Stimulated activated CD4-positive, alpha-beta T cell treated with anti-CD3 and anti-CD28 coated beads, Interleukin-1b, Interleukin-23, amount 100 ng/mL, for 4 hours (primary cell): ENCODE results near the gene ZBBX.

ENCODE experiments used
- DNase-seq, 2 donors: peaks; one replicate each; pipeline ENCODE4 v3.0.0-alpha.2; 2020; ENCODE audit warnings: low read depth in 2 of 2

The ZBBX gene

GRCh38 chr3:167318306-167318705, 61.8 kb downstream of the ZBBX start:
- DNase-seq: no peak

DNA sequence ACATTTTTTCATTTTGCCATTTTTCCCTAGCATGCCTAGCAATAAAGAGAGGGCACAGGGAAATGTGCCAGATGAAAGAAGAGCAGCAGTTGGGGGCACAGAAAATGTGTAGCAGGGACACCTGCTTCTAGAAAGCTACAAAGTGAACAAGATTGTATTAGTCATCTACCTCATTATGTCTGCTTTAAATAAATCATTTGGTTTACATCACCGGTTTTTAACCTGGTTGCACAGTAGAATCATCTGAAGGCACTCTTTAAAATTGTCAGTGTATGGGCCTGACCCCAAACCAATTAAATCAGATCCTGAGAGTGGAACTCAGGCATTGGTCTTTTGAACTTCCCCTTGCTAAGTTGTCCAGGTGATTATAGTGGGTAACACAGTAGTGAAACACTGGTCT, 73.8 kb downstream of the ZBBX start:
- DNase-seq: no peak

- DNase-seq: no peak
Measured at GRCh38 chr3:167305340-167305890, 74.7 kb downstream of the ZBBX start.

DNA sequence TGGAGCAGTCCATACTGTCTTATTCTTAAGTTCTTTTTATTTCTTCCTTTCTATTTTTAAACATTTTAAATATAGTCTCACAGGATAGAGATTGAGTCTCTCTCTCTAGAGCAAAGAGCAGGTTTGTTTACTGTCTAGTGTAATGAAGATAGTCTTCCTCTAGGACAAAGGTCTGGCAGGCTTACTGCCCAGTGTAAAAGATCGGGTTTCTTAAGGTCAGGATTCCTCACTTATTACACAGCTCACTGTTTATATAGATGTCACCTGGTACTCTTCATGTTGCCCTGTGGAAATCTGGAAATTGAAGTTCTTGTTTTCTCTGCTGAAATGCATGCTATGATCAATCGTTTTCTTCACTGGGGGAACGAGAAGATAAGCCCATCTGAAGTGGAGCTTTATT, 76.0 kb downstream of the ZBBX start:
- no peak for DNase-seq

DNA sequence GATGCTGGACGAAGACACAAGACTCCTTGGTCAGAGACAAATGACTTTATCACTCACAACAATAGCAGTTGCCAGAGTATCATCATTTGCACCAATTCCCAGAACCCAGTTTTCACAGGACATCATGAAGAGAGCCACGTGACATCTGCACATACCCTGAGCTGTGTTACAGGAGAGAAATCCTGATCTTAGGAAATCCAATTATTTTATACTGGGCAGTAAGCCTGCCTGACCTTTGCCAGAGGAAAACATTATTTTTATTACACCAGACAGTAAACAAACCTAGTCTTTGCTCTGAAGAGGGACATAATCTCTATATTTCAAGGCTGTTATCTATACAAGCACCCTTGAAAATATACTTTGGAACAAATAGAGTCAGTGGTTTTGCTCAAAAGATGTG, 77.4 kb downstream of the ZBBX start:
- no peak for DNase-seq

DNA sequence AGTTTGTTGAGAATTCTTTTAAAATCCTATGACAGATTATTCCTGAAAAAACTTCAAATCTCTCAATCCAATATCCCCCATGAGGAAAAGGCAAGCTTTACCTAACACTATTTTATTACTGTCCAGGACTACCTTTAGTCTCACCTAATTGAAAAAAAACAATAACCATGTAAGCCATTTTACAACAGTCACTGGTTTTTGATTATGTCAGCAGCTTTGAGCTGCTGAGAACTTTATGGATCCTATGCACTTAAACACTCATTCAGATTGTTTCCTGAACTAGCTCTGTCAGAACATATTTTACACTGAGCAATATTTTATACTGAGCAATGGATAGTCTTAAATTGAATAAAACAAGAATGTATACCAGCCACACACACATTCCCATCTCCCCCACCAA, 79.9 kb downstream of the ZBBX start:
- DNase-seq: no peak

- no peak for DNase-seq
Measured at GRCh38 chr3:167289435-167289834, 90.7 kb downstream of the ZBBX start.

- DNase-seq: no peak
Measured at GRCh38 chr3:167288737-167289136, 91.4 kb downstream of the ZBBX start.

- DNase-seq: no peak
Measured at GRCh38 chr3:167287308-167287707, 92.8 kb downstream of the ZBBX start.

DNA sequence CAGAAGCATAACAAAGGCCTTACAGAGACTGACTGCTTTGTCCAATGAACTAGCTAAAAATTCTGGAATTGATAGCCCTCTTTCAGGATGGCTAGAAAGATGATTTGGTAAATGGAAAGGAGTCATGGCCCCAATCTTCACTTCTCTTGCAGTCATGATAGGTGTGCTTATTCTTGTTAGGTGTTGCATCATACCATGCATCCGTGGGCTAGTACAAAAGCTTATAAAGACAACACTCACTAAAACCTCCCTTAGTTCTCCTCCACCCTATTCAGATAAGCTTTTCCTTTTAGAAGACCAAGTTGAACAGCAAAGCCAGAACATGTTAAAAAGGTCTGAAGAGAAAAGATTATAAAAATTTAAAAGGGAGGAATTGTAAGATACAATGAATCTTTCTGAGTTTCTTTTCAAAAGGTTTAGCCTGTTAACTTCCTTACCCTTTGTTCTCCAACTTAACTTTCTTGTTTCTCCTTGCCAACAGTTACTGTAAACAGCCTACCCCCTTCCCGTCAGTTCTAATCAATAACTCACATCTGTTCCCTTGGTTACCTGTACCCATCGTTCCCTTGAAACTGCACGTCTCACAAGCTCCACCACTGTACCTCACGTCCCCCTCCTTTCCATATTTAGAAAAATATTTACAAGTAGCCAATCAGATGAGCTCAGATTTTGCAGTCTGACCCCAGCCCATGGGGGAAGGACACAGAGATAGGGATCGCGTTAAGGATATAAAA, 105.8 kb downstream of the ZBBX start:
- no peak for DNase-seq

DNA sequence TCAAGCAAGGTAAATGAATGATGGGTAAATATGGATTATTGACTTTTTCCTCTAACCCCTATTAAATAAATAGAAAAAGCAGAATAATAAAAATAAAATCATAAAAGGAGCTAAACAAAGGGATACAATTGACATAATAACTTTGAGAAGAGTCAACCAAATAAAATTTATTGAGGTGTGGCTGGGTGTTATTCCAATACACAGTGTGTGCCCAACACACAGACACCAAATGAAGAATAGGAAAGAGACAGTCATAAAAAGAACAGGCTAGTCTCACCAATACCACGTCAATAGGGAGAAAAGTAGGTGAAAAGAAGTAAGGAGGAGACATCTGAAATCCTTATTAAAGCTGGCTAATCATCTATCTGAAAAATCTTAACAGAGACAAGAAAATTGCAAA, 127.1 kb downstream of the ZBBX start:
- no peak for DNase-seq

- DNase-seq: no peak
Measured at GRCh38 chr3:167251678-167252077, 128.4 kb downstream of the ZBBX start.

GRCh38 chr3:167246252-167246651, 133.8 kb downstream of the ZBBX start:
- no peak for DNase-seq

DNA sequence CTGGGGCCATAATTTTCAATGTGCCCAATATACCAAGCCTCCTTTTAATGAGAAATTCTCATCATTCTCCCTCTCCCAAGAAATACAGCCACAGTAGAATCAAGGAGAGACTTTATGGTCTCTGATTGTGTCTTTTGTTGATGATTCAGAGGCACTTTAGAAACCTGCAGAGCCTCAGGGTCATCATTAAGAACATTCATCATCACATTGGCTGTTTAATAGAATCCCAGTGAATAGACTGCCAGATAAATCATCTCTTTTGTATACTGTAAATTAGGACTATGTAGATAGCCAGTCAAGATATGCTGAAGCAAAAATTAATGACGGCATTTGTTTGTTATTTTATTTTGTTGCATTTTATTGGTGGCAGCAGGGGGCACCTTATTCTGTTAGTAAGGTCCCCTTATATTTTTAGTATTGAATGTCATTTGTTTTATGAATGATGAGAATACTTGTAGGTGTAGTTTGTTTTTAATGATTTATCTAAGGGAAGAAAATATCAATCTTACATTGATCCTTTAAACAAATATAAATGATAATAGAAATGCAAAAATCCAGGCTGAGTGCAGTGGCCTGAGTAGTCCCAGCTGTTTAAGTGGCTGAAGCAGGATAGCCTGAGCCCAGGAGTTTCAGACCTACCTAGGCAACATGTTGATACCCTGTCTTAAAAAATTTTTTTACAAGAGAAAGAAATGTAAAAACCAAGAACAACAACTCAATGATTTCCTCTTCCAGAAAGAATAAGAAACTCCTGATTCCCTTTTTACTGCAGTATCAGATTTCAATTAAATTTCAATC, 138.8 kb downstream of the ZBBX start:
- DNase-seq: no peak

DNA sequence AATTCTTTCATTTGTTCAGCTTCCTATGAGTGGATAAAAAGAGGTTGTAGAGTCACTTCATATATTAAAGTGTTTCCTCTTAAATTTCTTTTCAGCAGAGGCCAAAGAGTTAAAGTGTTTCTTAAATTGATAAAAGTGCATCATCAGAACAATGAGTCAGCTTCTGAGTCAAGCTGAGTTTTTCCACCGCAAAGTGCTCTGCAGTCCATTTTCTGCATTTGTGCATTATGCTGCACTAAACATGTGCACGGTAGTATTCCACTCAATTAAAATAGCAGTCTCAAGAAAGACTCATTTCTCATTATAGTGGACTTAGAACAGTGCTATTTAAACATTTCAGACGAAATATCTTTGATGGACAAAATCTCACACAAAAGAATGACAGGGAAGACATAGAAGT, 152.0 kb downstream of the ZBBX start:
- DNase-seq: no peak

DNA sequence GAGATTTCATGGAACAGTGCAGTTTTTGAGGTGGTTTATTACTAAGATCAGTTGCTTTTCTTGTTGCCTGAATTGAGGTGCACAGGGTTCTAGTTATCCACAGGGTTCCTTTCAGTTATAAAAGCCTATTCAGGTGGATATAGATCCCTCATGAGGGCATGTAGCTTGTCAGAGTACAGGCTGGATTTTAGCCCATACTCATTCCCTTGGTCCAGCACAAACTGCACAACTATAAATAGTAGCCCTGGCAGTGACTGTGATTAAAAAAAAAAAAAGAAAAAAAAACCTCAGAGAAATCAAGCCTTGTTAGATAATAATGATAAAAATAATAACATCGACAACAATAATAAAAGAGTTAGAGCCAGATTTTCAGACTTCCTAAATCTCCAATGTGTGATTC, 154.3 kb downstream of the ZBBX start:
- no peak for DNase-seq

DNA sequence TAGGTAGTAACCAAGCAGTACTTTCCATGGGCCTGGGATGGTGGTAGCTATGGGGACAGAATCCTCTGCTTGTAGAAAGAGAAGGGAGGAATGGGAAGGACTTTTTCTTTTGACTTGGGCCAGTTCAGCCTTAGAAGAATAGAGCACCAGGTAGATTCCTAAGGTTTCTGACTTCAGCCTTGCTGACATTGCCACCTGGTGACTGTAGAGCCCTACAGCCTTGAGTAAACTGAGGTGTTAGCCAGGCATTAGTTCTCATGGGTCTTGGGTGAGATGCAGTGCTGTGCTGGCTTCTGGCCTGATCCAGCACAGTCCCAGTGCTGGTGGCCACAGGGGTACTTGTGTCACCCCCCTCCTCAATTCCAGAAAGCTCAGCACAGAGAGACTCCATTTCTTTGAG, 171.1 kb downstream of the ZBBX start:
- no peak for DNase-seq

DNA sequence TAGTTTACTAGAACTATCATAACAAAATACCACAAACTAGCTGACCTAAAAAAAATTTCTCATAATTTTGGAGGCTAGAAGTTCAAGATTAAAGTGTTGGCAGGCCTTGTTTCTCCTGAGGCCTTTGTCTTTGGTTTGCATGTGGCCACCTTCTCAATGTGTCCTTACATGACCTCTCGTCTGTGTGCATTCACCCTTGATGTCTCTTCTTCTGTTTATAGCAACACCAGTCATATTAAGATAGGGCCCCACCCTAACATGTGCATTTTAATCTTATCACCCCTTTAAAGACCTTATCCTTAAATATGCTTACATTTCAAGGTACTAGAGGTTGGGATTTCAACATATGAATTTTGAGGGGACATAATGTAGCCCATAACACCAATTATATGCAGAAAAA, 177.0 kb downstream of the ZBBX start:
- DNase-seq: no peak

- DNase-seq: no peak
Measured at GRCh38 chr3:167198949-167199600, 181.0 kb downstream of the ZBBX start.
